NCI-H187 treated with DMSO at 0.1 percent for 48 hours (cell line): Measurements from ENCODE around the gene CACNA2D3.
A peak's percentile ranks its signal among the peaks of the same experiment; 100 is the strongest.

Source experiments
- DNase-seq: peaks from one replicate; lab custom pipeline; 2025; lab: John Stamatoyannopoulos, UW

Gene CACNA2D3

GRCh38 chr3:54217828-54218227, 95.5 kb downstream of the CACNA2D3 start:
- no peak for DNase-seq

DNA sequence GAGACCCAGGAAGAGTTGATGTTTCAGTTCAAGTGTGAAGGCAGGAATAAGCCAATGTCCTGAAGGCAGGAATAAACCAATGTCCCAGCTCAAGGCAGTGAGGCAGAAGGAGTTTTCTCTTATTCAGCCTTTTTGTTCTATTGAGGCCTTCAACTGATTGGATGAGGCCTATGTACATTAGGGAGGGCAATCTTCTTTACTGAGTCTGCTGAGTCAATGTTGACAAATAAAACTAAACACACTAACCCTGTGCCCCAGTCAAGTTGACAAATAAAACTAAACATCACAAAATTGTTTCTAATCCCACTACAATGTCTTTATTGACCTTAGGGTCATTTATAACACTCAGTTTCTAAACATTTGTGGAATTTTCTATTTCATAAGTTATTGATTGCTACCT, 100.0 kb downstream of the CACNA2D3 start:
- no peak for DNase-seq

- DNase-seq, result no peak
Observed at GRCh38 chr3:54223063-54223462, 100.7 kb downstream of the CACNA2D3 start.

DNA sequence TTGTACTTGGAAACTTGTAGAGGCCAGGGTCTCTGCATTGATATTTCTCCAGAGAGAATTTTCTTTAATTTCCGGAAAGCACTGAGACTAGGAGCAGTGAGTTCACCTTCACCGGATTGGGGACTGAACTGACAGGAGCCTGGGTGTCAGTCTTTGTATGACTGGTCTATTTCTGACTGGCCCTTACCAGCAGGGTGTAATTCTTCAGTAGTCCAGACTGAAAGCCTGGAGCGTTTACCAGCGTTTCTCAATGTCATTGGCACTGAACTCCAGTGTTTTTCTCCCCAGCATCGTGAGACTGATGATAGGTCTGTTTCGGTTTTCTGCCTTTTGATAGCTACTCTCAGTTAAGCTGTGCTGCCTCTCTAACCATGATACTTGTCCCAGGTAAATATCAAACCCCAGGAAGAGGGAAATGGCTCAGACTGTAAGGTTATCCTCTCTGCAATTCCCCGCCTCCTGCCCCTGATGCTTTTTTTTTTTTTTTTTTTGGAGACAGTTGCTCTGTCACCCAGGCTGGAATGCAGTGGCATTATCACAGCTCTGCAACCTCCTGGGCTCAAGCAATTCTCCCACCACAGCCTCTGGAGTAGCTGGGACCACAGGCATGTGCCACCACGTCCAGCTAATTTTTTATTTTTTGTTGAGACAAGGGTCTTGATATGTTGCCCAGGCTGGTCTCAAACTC, 103.6 kb downstream of the CACNA2D3 start:
- DNase-seq, result peak; percentile 14

- DNase-seq, result no peak
Observed at GRCh38 chr3:54228806-54229205, 106.5 kb downstream of the CACNA2D3 start.

- DNase-seq, result no peak
Observed at GRCh38 chr3:54232618-54233017, 110.3 kb downstream of the CACNA2D3 start.

GRCh38 chr3:54235998-54236397, 113.6 kb downstream of the CACNA2D3 start:
- no peak for DNase-seq

GRCh38 chr3:54237109-54237508, 114.8 kb downstream of the CACNA2D3 start:
- DNase-seq, result no peak

DNA sequence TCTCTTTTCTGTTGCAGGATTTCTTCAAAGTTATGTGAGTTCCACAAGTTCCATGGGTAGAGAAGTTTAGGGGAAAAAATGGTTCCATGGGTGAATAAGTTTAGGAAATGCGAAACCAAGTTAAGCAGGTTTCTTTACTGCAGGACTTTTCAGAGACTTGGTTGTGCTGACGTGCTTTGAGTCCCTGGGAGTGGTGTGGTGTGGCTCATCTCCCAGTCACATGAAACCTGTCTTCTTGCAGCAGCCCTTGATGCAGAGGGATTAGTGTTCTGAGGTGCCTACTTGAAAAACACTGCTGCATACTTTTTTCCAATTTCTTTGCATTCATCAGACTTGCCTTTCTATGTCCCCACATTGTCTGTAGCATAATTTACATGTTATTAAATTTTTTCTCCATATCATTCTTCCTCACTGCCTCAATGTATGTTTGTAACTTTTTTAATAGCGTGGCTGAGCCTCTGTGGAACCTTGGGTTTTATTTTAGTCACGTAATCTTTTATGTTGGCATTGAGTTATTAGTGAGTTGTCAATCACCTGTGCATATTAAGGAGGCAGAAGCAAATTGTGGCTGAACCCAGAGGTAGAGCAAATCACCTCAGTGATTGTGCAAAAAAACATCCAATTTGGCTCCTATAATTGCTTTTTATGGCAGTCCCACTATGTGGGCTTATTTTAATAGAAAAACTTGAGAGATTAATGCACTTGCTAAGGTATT, 115.6 kb downstream of the CACNA2D3 start:
- no peak for DNase-seq

GRCh38 chr3:54240309-54240708, 118.0 kb downstream of the CACNA2D3 start:
- peak; percentile 22 for DNase-seq

DNA sequence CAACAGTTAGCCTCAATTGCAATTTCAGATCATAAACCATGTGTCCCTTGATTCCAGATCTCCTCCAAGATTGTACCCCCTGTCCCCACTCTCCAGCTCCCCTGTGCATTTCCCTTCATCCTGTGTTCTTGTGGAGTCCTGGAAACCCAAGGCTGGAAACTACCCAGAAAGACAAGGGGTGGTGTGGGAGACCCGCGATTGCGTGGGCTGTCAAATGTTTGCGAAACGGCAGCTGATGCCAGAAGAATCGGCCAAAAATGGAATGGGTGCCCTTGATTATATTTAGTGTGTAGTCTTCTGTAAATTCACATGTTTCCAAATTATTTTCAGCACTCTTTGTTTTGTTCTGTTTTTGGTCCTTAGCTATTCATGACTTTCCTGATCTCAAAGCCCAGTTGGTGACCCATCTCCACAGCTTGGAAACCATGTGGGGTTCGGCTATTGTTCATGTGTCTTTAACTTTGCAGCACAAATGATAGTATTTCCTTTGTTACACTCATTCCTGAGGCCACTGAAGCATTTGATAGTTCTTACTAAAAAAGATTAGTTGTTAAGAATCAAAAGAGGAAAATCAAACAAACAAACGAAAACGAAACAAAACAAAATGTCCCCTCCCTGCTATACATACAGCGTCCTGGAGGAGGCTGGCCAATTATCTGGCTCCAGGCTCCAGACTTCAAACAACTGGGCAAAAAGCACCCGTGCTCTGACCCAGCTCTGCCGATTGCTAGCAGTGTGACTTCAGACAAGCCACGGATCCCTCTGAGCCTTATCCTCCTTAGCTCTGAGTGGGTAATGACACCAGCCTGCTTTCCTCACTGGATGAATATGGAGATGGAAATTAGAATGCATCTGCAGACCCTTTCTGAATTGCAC, 120.9 kb downstream of the CACNA2D3 start:
- no peak for DNase-seq

GRCh38 chr3:54243960-54244682, 121.8 kb downstream of the CACNA2D3 start:
- DNase-seq, result no peak

DNA sequence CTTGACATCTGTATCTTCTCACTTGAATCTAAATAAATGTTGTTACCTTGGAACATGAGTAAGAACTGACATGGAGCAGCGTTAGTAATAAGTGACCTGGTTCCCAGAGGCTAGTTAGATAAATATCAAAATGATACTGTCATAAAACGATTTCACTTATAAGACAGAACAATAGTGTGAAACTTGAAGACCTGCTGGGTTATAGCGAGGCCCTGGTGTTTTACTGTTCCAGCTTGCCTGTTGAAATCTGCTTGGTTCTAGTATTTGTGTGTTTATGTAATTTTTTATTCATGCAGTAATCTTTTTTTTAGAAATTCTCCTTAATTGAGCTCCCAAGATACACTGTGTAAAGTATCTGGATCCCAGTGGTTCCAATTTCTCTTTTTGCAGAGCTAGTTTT, 129.4 kb downstream of the CACNA2D3 start:
- no peak for DNase-seq

DNA sequence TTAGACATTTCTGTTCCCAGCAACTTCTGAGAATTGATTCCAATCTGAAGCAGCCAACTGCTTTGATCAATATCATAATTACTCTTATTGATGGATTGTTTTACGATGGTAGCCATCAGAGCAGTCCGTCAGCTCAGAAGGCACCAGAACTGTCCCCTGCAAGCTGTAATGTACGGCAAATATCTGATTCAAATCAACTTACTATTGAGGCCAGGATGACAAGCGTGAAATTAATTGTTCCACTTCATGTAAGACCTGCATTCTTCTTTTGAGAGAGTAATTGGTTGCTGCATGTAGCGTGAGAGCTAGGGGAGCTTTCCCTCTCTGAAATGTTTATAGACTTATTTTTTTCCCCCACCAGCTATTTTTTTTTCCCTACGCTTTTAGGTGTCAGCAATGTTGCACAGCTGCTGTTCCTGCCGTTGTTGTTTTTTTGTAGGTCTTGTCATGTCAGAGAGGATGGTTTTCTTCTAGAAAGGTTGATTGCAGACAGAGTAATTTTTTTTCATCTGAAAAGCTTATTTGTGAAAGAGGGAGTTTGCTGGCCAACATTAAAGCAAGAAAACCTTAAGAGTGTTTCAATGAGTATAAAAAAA, 134.9 kb downstream of the CACNA2D3 start:
- peak; percentile 27 for DNase-seq

GRCh38 chr3:54259636-54260035, 137.3 kb downstream of the CACNA2D3 start:
- no peak for DNase-seq

- DNase-seq, result no peak
Observed at GRCh38 chr3:54261141-54261540, 138.8 kb downstream of the CACNA2D3 start.

GRCh38 chr3:54262541-54262940, 140.2 kb downstream of the CACNA2D3 start:
- DNase-seq, result no peak

GRCh38 chr3:54262946-54263345, 140.6 kb downstream of the CACNA2D3 start:
- DNase-seq, result no peak

GRCh38 chr3:54264050-54264449, 141.7 kb downstream of the CACNA2D3 start:
- DNase-seq, result no peak

- DNase-seq, result no peak
Observed at GRCh38 chr3:54270816-54271526, 148.6 kb downstream of the CACNA2D3 start.

DNA sequence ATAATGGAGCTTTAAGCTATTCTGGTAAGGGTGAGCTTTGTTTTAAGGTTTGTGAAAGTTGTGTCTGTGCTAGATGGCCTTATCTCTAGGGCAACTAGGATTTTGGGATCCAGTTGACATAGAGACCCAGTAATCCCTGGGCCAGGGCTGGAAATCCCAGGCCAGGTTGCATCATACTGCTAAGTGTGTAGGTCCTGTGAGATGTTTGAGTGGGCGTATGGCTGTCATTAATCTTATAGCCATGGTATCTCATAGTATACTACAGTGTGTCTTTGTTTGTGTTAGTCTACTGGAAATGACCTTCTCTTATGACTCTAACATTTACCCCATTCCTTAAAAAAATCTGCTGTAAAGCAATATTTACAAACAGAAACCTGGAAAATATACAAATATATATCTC, 151.4 kb downstream of the CACNA2D3 start:
- DNase-seq, result no peak
